Measurements from ENCODE around the gene UTP14C.
"Not testable (repeated sequence)": the region's sequence is repeated elsewhere in the genome, so short reads cannot be mapped to it uniquely, and the experiment has no call there.

Gene UTP14C

DNA sequence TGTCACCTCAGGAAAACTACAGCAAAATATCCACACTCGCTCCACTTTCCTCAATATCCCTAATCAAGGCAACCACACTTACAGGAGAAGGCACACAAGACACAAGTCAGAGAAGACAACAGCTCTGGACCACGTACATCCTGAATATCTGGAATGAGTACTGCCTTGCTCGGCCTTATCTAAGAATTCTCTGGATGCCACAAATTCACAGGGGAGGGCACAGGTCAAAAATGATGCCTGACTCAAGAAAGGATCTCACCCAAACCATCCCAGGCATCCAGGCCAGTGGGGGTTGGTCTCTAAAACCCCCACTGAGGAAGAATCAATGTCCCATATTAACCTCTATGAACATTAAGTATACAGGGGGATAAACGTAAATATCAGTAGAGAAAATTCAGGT is 43.1 kb upstream of the UTP14C start:
- TF ChIP-seq, protein P1, sequence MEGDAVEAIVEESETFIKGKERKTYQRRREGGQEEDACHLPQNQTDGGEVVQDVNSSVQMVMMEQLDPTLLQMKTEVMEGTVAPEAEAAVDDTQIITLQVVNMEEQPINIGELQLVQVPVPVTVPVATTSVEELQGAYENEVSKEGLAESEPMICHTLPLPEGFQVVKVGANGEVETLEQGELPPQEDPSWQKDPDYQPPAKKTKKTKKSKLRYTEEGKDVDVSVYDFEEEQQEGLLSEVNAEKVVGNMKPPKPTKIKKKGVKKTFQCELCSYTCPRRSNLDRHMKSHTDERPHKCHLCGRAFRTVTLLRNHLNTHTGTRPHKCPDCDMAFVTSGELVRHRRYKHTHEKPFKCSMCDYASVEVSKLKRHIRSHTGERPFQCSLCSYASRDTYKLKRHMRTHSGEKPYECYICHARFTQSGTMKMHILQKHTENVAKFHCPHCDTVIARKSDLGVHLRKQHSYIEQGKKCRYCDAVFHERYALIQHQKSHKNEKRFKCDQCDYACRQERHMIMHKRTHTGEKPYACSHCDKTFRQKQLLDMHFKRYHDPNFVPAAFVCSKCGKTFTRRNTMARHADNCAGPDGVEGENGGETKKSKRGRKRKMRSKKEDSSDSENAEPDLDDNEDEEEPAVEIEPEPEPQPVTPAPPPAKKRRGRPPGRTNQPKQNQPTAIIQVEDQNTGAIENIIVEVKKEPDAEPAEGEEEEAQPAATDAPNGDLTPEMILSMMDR (IDR thresholded peaks at IDR 0.05; ENCODE audit: control insufficient read depth, extremely low read depth, insufficient read depth), result no peak
- no peak for DNase-seq (ENCODE audit: low read depth)
- no peak overlapping the region for H3K4me3 ChIP-seq (ENCODE audit: low read depth, low read length)

DNA sequence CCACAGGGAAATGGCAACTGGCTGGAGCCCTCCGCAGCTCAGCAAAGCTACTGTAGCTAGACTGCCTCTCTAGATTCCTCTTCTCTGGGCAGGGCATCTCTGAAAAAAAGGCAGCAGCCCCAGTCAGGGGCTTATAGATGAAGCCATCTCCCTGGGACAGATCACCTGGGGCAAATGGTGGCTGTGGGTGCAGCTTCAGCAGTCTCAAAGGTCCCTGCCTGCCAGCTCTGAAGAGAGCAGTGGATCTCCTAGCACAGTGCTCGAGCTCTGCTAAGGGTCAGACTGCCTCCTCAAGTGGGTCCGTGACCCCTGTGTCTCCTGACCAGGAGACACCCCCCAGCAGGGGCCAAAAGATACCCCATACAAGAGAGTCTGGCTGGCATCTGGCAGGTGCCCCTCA is 41.2 kb upstream of the UTP14C start:
- H3K4me3 ChIP-seq (ENCODE audit: low read depth, low read length); DNase-seq (ENCODE audit: low read depth): not testable (repeated sequence)

DNA sequence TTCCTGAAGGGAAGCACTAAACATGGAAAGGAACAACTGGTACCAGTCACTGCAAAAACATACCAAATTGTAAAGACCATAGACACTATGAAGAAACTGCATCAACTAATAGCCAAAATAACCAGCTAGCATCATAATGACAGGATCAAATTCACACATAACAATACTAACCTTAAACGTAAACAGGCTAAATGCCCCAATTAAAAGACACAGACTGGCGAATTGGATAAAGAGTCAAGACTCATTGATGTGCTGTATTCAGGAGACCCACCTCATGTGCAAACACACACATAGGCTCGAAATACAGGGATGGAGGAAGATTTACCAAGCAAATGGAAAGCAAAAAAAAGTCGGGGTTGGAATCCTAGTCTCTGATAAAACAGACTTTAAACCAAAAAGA is 39.6 kb upstream of the UTP14C start:
- H3K4me3 ChIP-seq (ENCODE audit: low read depth, low read length); DNase-seq (ENCODE audit: low read depth): not testable (repeated sequence)

DNA sequence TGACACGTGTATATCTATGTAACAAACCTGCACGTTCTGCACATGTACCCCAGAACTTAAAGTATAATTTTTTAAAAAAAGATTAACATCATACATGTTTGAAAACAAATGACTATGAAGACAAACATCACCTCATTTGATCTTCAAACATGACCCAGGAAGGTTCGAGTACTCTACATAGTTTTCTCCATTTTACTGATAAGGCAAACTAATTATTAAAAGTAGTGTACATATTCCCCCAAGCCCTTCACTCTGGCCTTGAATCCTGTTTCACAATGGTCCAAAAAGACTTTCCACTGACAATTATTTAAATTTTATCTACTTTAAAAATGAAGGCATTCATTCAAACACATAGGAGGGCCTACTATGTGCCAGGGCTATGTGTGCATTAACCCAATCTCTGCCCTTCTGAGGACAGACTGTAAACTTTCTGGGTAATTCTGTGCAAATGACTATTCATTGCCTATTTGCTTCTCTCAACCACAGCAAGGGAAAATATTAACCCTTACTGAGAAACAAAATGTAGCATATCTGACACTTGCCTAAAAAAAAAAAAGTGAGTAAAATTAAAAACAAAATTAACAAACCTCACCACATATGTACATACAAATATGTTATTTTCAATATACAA is 35.4 kb upstream of the UTP14C start:
- TF ChIP-seq, protein P1 (IDR thresholded peaks at IDR 0.05; ENCODE audit: control insufficient read depth, extremely low read depth, insufficient read depth), result no peak
- H3K4me3 ChIP-seq (ENCODE audit: low read depth, low read length), result no peak overlapping the region
- DNase-seq (ENCODE audit: low read depth), result no peak

DNA sequence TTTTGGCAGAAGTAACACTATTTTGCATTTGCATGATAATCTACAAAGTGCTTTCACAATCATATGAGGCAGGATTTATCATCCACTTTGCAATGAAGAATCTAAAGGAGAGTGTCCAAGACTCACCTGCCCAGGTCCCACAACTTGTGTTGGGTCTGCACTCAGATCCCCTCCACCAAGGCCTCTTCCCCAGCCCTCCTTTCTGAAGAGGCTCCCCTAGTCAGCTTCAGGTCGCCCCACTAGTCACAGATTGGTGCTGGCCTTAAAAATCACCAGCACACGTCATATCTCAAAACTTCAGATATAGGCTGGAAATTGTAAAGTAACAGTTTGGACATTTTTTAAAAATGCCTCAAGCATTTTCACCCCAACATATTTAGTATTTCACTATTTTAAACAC is 30.8 kb upstream of the UTP14C start:
- H3K4me3 ChIP-seq (ENCODE audit: low read depth, low read length), result no peak overlapping the region
- TF ChIP-seq, protein P1 (IDR thresholded peaks at IDR 0.05; ENCODE audit: control insufficient read depth, extremely low read depth, insufficient read depth), result no peak

DNA sequence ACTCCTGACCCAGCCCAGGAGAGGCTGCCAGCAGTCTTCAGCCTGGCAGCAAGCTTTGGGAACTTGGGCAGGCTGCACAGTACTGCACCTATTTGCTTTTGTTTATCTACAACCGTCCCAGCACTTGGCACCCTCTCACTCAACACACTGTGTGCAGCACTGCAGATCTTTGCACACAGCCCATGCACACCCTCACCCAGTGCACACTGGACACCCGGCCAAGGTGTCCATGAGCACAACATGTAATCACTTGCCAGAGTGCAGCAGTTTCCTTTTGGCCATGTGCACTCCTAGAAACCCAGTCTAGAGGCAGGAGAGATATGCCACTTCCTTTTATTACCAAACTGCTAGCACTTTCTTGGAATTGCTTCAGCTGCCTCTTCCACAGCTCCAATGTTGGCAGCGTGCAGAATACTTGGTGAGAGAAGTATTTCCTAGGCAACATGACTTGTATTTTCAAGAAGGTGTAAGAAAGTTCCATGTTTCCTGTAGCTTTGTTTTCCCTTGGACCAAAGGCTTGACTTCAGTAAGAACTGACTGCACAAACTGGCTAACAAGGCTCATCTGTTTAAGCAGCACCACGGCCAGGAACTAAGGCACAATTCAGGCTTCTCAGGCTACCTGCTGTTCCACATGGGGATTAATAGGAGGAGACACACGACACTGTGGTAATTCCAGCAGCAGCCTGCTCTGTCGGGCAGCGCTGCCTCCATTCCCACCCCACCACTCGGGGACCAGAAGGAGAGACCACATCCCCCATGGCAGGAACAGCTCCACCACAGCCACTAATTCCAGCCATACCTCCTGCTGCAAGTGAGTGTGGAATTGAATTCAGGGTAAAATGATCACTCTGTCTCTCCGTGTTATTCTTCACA is 28.6 kb upstream of the UTP14C start:
- DNase-seq (ENCODE audit: low read depth), result peak; percentile 78
- peak overlapping the region; percentile 31 for H3K4me3 ChIP-seq (ENCODE audit: low read depth, low read length)
- TF ChIP-seq, protein P1 (IDR thresholded peaks at IDR 0.05; ENCODE audit: control insufficient read depth, extremely low read depth, insufficient read depth), result no peak

More for the DNA sequence above, 30.8 kb upstream of the UTP14C start:
- DNase-seq (ENCODE audit: low read depth), result no peak

DNA sequence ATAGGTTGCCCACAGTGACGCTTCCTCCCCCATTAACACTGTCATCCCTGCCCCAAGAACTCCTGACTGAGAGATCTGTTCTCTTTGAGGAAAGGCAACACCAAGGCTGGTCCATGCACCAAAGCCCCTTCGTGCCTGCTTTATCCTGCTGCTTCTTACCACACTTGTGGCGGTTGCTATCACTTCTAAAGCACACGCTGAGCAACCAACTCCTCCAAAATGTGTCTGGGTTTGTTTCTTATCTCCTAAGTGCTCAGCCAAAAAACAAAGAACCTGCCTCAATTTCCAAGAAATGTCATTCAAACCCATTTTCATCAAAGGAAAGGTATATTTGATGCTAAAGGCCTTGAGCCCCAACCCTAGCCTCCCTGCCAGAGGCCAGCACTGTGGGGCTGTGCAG is 27.9 kb upstream of the UTP14C start:
- TF ChIP-seq, protein P1 (IDR thresholded peaks at IDR 0.05; ENCODE audit: control insufficient read depth, extremely low read depth, insufficient read depth), result no peak
- no peak overlapping the region for H3K4me3 ChIP-seq (ENCODE audit: low read depth, low read length)
- no peak for DNase-seq (ENCODE audit: low read depth)

DNA sequence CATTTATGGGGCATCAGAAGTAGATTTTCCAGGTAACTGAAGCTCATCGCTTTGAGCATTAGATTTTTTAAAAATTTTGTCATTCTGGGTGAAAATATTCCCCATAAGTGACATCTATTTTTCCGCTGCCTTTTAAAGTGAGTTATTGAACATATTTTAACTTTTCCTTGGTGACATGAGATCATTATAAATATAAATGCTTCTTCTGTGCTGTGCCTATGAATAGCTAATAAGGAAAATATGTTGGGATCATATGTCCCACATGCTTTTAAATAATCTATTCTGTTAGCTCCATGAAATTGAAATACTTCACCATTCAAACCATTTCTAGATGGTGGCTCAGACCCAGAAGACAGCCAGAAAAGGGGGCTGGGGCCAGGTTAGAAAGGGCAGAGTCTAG is 27.3 kb upstream of the UTP14C start:
- no peak for DNase-seq (ENCODE audit: low read depth)
- TF ChIP-seq, protein P1 (IDR thresholded peaks at IDR 0.05; ENCODE audit: control insufficient read depth, extremely low read depth, insufficient read depth), result no peak
- H3K4me3 ChIP-seq (ENCODE audit: low read depth, low read length), result no peak overlapping the region
